Chondrocyte (in vitro differentiated cells): ENCODE data around the gene ZNF263. TPM values are rescaled to one million over a fixed set of nuclear protein-coding genes. Genes with fewer than 3 reads are reported as not detected.
A peak's percentile ranks its signal among the peaks of the same experiment; 100 is the strongest.

Experiments used
- DNase-seq: peaks from one replicate; pipeline ENCODE4 v3.0.0; 2021; ENCODE audit warnings: mixed read lengths, low spot score
- H3K27ac Mint-ChIP-seq: one replicate; pipeline ENCODE4 v1.8.0; 2021; ENCODE audit warnings: mild to moderate bottlenecking, moderate library complexity, mixed read lengths; ENCODE audit not compliant: unreplicated experiment
- H3K27me3 Mint-ChIP-seq: 2 replicates; pipeline ENCODE4 v1.8.0; 2021; ENCODE audit warnings: low read depth, mixed read lengths
- H3K36me3 Mint-ChIP-seq: 2 replicates; pipeline ENCODE4 v1.8.0; 2021; ENCODE audit warnings: low read depth, mixed read lengths
- H3K4me1 Mint-ChIP-seq: 2 replicates; pipeline ENCODE4 v1.8.0; 2021; ENCODE audit warnings: low read depth, mild to moderate bottlenecking, mixed read lengths
- H3K4me3 Mint-ChIP-seq: one replicate; pipeline ENCODE4 v1.8.0; 2021; ENCODE audit warnings: mild to moderate bottlenecking, moderate library complexity, mixed read lengths; ENCODE audit not compliant: unreplicated experiment
- H3K9me3 Mint-ChIP-seq: 2 replicates; pipeline ENCODE4 v1.8.0; 2021; ENCODE audit warnings: low read depth, mixed read lengths
- total RNA-seq: library from RNA; stranded (reverse); gene quantifications from 3 replicates; pipeline ENCODE4 v1.2.1, GENCODE V29; 2021
- TF ChIP-seq, protein P1 (sequence below): fragments of 200-600 bp; sonication (generic); IDR thresholded peaks from 2 replicates; pipeline ENCODE4 v1.5.0; 2021; ENCODE audit warnings: antibody characterized with exemption, mild to moderate bottlenecking, moderate library complexity

ZNF263 gene
- total RNA-seq, 1 donor from 2014 or later = 22.9 TPM

DNA sequence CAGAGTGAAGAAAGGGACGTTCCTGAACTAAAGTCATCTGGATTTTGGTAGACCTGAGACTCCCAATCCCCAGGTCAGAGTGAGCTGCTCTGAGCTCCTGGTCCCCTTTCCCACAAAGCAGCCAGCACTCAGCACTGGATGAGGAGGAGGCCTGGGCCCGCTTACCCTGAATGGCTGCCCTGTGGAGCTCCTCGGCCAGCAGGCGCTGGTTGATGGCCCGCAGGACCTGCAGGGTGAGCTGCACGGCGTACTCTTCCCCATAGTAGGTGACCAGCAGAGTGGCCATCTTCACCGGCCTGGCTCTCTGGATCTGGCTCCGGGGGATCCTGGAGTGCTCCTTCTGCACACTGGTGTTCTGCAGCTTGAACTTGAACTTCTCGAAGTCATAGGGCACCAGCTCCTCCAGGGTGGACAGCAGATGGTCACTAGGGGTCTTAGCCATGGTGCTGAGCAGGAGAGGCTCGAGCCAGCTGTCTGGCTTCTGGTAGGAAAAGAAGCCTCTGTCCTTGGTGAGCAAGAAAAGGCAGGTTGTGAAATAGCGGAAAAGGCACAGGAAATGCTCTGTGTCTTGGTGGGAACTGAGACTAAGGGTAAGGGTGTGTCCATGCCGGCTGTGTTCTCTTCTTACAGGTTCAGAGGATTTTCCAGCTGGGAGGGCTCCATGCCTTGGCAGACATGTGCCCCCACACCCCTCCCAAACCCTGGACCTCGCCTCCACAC is 27.0 kb upstream of the ZNF263 start, which contains the start of gene MEFV:
TSS of gene MEFV (minus strand) at position 488 of the 720 bp plus-strand sequence. CDS start at position 442, 46 bp downstream.
- H3K9me3 Mint-ChIP-seq = no peaks in the 10 kb centered on the region
- no peak within 1 kb of the TSS for H3K27ac Mint-ChIP-seq
- TF ChIP-seq, protein P1, sequence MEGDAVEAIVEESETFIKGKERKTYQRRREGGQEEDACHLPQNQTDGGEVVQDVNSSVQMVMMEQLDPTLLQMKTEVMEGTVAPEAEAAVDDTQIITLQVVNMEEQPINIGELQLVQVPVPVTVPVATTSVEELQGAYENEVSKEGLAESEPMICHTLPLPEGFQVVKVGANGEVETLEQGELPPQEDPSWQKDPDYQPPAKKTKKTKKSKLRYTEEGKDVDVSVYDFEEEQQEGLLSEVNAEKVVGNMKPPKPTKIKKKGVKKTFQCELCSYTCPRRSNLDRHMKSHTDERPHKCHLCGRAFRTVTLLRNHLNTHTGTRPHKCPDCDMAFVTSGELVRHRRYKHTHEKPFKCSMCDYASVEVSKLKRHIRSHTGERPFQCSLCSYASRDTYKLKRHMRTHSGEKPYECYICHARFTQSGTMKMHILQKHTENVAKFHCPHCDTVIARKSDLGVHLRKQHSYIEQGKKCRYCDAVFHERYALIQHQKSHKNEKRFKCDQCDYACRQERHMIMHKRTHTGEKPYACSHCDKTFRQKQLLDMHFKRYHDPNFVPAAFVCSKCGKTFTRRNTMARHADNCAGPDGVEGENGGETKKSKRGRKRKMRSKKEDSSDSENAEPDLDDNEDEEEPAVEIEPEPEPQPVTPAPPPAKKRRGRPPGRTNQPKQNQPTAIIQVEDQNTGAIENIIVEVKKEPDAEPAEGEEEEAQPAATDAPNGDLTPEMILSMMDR = no peak
- no peak within 1 kb of the TSS for H3K4me3 Mint-ChIP-seq
- no peaks in the 10 kb centered on the region for H3K36me3 Mint-ChIP-seq
- no peak for DNase-seq
- peaks cover 2% of the 10 kb centered on the region for H3K27me3 Mint-ChIP-seq
- no peaks in the 10 kb centered on the region for H3K4me1 Mint-ChIP-seq

DNA sequence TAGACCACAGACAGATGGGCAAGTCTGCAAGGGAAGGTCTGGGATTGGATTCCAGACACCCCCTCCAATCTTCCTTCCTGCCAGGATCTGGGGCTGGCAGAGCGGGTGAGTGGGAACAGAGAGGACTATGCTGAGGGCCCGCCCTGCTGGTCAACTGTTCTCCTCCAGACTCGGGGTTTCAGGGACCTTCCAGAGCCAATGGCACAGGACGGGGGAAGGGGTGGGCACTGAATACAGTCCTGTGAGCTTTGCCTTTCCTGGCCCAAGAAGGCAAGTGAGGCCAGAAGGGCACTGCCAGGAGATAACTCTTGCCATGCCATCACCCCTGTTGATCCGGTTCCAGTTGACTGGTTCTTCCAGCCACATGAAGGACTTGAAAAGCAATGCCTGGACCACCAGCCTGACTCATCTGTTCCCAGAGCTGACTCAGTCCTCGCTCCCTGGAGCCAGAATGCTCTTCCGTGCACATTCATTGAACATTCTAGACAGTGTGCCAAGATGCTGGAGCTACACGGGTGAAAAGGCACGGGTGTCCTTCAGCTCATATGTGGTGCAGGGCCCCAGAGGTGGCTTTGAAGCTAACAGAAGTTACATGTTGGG is 26.3 kb upstream of the ZNF263 start:
- TF ChIP-seq, protein P1 = no peak
- DNase-seq = no peak
- Mint-ChIP-seq H3K27ac (no peak overlapping the region), H3K9me3 (no peaks in the 10 kb centered on the region), H3K4me1 (no peaks in the 10 kb centered on the region), H3K4me3 (no peak overlapping the region), H3K27me3 (peaks cover 2% of the 10 kb centered on the region), H3K36me3 (no peaks in the 10 kb centered on the region)

DNA sequence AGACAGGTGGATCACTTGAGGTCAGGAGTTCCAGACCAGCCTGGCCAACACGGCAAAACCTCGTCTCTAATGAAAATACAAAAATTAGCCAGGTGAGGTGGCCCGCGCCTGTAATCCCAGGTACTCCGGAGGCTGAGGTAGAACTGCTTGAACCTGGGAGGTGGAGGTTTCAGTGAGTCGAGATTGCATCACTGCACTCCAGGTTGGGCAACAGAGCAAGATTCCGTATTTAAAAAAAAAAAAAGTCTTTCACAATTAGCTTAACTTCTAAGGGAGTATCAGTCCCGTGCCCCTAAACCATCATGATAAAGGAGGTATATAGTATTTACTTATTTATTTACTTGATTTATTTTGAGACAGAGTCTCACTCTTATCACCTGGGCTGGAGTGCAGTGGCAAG is 23.5 kb upstream of the ZNF263 start:
- Mint-ChIP-seq H3K27me3 (peaks cover 2% of the 10 kb centered on the region), H3K4me1 (peaks cover 12% of the 10 kb centered on the region), H3K36me3 (no peaks in the 10 kb centered on the region), H3K27ac (no peak overlapping the region), H3K4me3 (no peak overlapping the region), H3K9me3 (no peaks in the 10 kb centered on the region)
- TF ChIP-seq, protein P1 = no peak
- no peak for DNase-seq

DNA sequence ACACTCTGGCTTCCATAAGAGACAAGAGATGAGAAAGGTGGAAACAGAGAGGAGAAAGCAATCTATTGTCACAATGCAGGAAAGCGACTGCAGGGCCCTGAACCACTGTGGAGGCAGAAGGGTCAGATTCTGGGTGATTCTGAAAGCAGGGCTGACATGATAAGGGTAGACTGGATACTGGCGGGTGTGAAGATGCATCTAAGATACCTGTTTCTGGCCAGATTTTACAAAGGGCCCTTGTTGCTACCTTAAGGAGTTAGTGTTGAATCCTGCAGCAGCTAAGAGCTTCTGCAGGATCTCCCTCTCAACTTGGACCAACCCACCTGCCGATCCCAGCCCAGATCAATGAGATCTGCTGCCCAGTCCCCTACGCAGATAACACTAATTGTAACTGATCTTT is 20.8 kb upstream of the ZNF263 start:
- H3K4me3 Mint-ChIP-seq = peak overlapping the region; percentile 54
- peak overlapping the region; percentile 34 for H3K27ac Mint-ChIP-seq
- no peaks in the 10 kb centered on the region for H3K36me3 Mint-ChIP-seq
- peaks cover 24% of the 10 kb centered on the region for H3K4me1 Mint-ChIP-seq
- H3K9me3 Mint-ChIP-seq = no peaks in the 10 kb centered on the region
- no peak for DNase-seq
- TF ChIP-seq, protein P1 = no peak
- peaks cover 2% of the 10 kb centered on the region for H3K27me3 Mint-ChIP-seq

DNA sequence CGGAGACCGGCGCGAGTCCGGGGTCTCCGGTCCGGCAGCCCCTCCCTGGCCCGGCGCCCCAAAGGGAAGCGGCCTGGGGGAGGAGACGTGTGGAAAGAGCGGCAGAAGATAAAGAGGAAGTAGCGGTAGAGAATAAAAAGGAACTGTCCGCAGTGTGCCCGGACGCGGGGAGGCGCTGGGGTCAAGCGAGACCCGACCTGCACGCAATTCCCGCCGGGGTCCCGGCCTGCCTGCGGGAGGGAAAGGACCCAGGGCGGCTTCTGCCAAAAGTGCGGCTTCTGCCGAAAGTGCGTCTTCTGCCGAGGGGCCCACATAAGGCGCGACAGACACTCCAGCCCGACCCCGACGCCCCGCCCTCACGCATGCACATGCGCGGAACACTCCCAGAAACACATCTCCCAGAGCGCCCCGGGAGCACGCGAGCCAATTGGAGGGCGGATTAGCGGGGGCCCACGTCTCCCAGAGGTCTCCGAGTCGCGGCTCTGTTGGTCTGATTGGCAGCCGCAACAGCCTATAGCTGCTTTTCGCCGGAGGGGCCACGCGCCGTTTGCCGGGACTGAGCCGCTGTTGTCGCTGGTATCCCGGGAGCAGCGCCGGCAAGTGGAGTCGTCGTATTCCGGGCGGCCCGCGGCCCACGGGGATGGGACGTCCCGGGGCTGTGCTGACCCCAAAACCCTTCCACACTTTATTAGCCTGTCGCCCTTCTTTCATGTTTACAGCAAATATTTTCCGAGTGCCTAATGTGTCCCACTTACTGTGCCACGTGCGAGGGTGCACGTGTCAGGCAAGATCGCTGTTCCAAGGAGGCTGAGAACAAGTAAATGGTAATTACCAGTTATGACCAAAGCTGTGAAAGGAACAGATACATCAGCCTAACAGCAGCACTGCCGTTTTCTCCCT is 18.9 kb upstream of the ZNF263 start:
- DNase-seq = peak; percentile 99
- Mint-ChIP-seq H3K36me3 (peaks cover 2% of the 10 kb centered on the region), H3K9me3 (no peaks in the 10 kb centered on the region), H3K27me3 (no peaks in the 10 kb centered on the region), H3K4me3 (peak overlapping the region; percentile 82), H3K4me1 (peaks cover 24% of the 10 kb centered on the region), H3K27ac (peak overlapping the region; percentile 96)
- TF ChIP-seq, protein P1 = peak; percentile 75
